GM12878 (cell line): ENCODE results near the gene AKNA.

Source experiments
- BHLHE40 ChIP-seq, 2 experiments: fragments of 450-650 bp in 1 of 2; IDR thresholded peaks; 2 replicates each; pipeline ENCODE4 v1.6.1; 2011 to 2017; ENCODE audit warnings: low read depth in 2 of 2, borderline replicate concordance in 1 of 2, improper control_type of control experiment in 1 of 2, low read length in 1 of 2, mild to moderate bottlenecking in 1 of 2
- CEBPB ChIP-seq, 2 experiments: fragments of 150-350 bp in 1 of 2; IDR thresholded peaks; 2 replicates each; pipeline ENCODE4 v1.6.1; 2012 to 2014; ENCODE audit warnings: low read depth in 2 of 2, low read length in 2 of 2, borderline replicate concordance in 1 of 2, inconsistent platforms in 1 of 2
- CREB1 ChIP-seq: IDR thresholded peaks from 2 replicates; pipeline ENCODE4 v1.6.1; 2012; ENCODE audit warnings: low read depth, mild to moderate bottlenecking, inconsistent platforms
- CTCF ChIP-seq, 3 experiments: IDR thresholded peaks in 2 of 3; conservative IDR thresholded peaks in 1 of 3; 2 replicates each; pipeline ENCODE4 v1.5.1; 2011; ENCODE audit warnings: low read depth in 3 of 3, low read length in 3 of 3, mild to moderate bottlenecking in 3 of 3, control low read depth in 2 of 3, moderate library complexity in 2 of 3, inconsistent platforms in 1 of 3, mixed read lengths in 1 of 3; ENCODE audit not compliant: control insufficient read depth in 2 of 3, insufficient read depth in 1 of 3; ENCODE audit errors: extremely low read depth in 1 of 3
- ETV6 ChIP-seq, 2 experiments: fragments of 450-650 bp in 1 of 2; IDR thresholded peaks in 1 of 2; conservative IDR thresholded peaks in 1 of 2; 2 replicates each; pipeline ENCODE4 v1.6.1; 2014; ENCODE audit warnings: antibody characterized with exemption in 1 of 2, borderline replicate concordance in 1 of 2, low read depth in 1 of 2, mild to moderate bottlenecking in 1 of 2, moderate library complexity in 1 of 2
- MXI1 ChIP-seq: fragments of 150-350 bp; IDR thresholded peaks from 2 replicates; pipeline ENCODE4 v1.6.1; 2011; ENCODE audit warnings: low read depth, mild to moderate bottlenecking, inconsistent platforms, low read length, improper control_type of control experiment
- POLR2AphosphoS5 ChIP-seq: IDR thresholded peaks from 2 replicates; pipeline ENCODE4 v1.6.1; 2011; ENCODE audit warnings: mild to moderate bottlenecking, low read length, inconsistent platforms
- RFX5 ChIP-seq: IDR thresholded peaks from 2 replicates; pipeline ENCODE4 v1.6.1; 2011; ENCODE audit warnings: low read depth, low read length, improper control_type of control experiment
- STAT1 ChIP-seq: fragments of 450-650 bp; conservative IDR thresholded peaks from 2 replicates; pipeline ENCODE4 v1.6.1; 2014; ENCODE audit warnings: antibody characterized with exemption, mild to moderate bottlenecking
- TBL1XR1 ChIP-seq: IDR thresholded peaks from 2 replicates; pipeline ENCODE4 v1.6.1; 2012; ENCODE audit warnings: low read depth, low read length, improper control_type of control experiment
- YY1 ChIP-seq: IDR thresholded peaks from 2 replicates; pipeline ENCODE4 v1.6.1; 2011; ENCODE audit warnings: low read depth, mild to moderate bottlenecking, low read length
- ZNF24 ChIP-seq: fragments of 450-650 bp; IDR thresholded peaks from 2 replicates; pipeline ENCODE4 v1.6.1; 2017; ENCODE audit warnings: antibody characterized with exemption, mild to moderate bottlenecking

GRCh38 chr9:114394523-114395333, 6.9 kb upstream of the AKNA start:
- no peak for TF ChIP-seq CTCF (IDR thresholded peaks at IDR 0.05 in 2 of 3, conservative IDR thresholded peaks at IDR 0.05 in 1 of 3; ENCODE audit: control insufficient read depth in 2 of 3, extremely low read depth in 1 of 3, insufficient read depth in 1 of 3, low read depth in 3 of 3, low read length in 3 of 3)
- no peak for TF ChIP-seq RFX5
- no peak for TF ChIP-seq ETV6 (conservative IDR thresholded peaks at IDR 0.05 in 1 of 2, IDR thresholded peaks at IDR 0.05 in 1 of 2; ENCODE audit: borderline replicate concordance in 1 of 2, low read depth in 1 of 2)
- no peak for TF ChIP-seq CEBPB (IDR thresholded peaks at IDR 0.05; ENCODE audit: borderline replicate concordance in 1 of 2, low read depth in 2 of 2, low read length in 2 of 2)
- no peak for TF ChIP-seq STAT1
- no peak for TF ChIP-seq BHLHE40 (IDR thresholded peaks at IDR 0.05; ENCODE audit: borderline replicate concordance in 1 of 2, low read depth in 2 of 2, low read length in 1 of 2)
- no peak for TF ChIP-seq POLR2AphosphoS5
- no peak for TF ChIP-seq TBL1XR1
- no peak for TF ChIP-seq YY1
- no peak for TF ChIP-seq ZNF24
- TF ChIP-seq CREB1 = no peak
- no peak for TF ChIP-seq MXI1
